HL-60/S4 treated with retinoic acid at 250 ng/mL for 4 days and 3 days (cell line): Measurements from ENCODE around the gene BCAS3.

ENCODE experiments used
- in situ Hi-C: fragments of 300-500 bp; cut with MboI; formaldehyde crosslinking; loops from 2 replicates; pipeline ENCODE4 v1.7.0; 2022; ENCODE audit warnings: low sequenced_read_pairs

Gene BCAS3

GRCh38 chr17:61366076-61366714 is 688.5 kb downstream of the BCAS3 start:
- in situ Hi-C loops, result no loop called here

- in situ Hi-C loops, result no loop called here
Measured at GRCh38 chr17:61366715-61367413, 689.2 kb downstream of the BCAS3 start.

GRCh38 chr17:61368049-61368831 is 690.6 kb downstream of the BCAS3 start:
- in situ Hi-C loops, result no loop called here

- in situ Hi-C loops, result no loop called here
Measured at GRCh38 chr17:61368832-61369450, 691.3 kb downstream of the BCAS3 start.

GRCh38 chr17:61369751-61370150 is 692.1 kb downstream of the BCAS3 start:
- in situ Hi-C loops, result no loop called here

- in situ Hi-C loops, result no loop called here
Measured at GRCh38 chr17:61371179-61371578, 693.5 kb downstream of the BCAS3 start.

- in situ Hi-C loops, result no loop called here
Measured at GRCh38 chr17:61371606-61372005, 694.0 kb downstream of the BCAS3 start.

GRCh38 chr17:61372436-61372835 is 694.8 kb downstream of the BCAS3 start:
- in situ Hi-C loops, result no loop called here

- in situ Hi-C loops, result loop anchor here (25.0 kb wide), 1 partner anchor 365 kb away; no protein-coding TSS in a partner anchor
Measured at GRCh38 chr17:61376931-61377838, 699.5 kb downstream of the BCAS3 start.

GRCh38 chr17:61378658-61379456 is 701.2 kb downstream of the BCAS3 start:
- in situ Hi-C loops, result loop anchor here (25.0 kb wide), 1 partner anchor 367 kb away; no protein-coding TSS in a partner anchor

GRCh38 chr17:61379457-61380216 is 702.0 kb downstream of the BCAS3 start:
- in situ Hi-C loops, result loop anchor here (25.0 kb wide), 1 partner anchor 367 kb away; no protein-coding TSS in a partner anchor

GRCh38 chr17:61380217-61380835 is 702.7 kb downstream of the BCAS3 start:
- in situ Hi-C loops, result loop anchor here (25.0 kb wide), 1 partner anchor 368 kb away; no protein-coding TSS in a partner anchor

- in situ Hi-C loops, result loop anchor here (25.0 kb wide), 1 partner anchor 369 kb away; no protein-coding TSS in a partner anchor
Measured at GRCh38 chr17:61380836-61381525, 703.3 kb downstream of the BCAS3 start.

GRCh38 chr17:61381537-61381936 is 703.9 kb downstream of the BCAS3 start:
- in situ Hi-C loops, result loop anchor here (25.0 kb wide), 1 partner anchor 369 kb away; no protein-coding TSS in a partner anchor

- in situ Hi-C loops, result loop anchor here (25.0 kb wide), 1 partner anchor 371 kb away; no protein-coding TSS in a partner anchor
Measured at GRCh38 chr17:61382796-61383688, 705.4 kb downstream of the BCAS3 start.

GRCh38 chr17:61383689-61384201 is 706.1 kb downstream of the BCAS3 start:
- in situ Hi-C loops, result loop anchor here (25.0 kb wide), 1 partner anchor 371 kb away; no protein-coding TSS in a partner anchor
